Endometrial microvascular endothelial cells (primary cell): ENCODE measurements around the gene ASTE1. TPM values are rescaled to one million over a fixed set of nuclear protein-coding genes. Genes with fewer than 3 reads are reported as not detected.

Source experiments
- in situ Hi-C: cut with HindIII; loops from 2 replicates; pipeline ENCODE4 v1.10.0; 2017; ENCODE audit warnings: low sequenced_read_pairs, low pct_unique_long_range_greater_than_20kb; ENCODE audit errors: inconsistent ontology term
- total RNA-seq: library from RNA; depleted of rRNA; stranded (reverse); fragments of >200 nt; gene quantifications from one replicate; pipeline ENCODE4 v1.2.3, GENCODE V29; 2015; ENCODE audit errors: inconsistent ontology term

ASTE1 gene
- total RNA-seq, 1 donor from 2014 or later, result 3.1 TPM

DNA sequence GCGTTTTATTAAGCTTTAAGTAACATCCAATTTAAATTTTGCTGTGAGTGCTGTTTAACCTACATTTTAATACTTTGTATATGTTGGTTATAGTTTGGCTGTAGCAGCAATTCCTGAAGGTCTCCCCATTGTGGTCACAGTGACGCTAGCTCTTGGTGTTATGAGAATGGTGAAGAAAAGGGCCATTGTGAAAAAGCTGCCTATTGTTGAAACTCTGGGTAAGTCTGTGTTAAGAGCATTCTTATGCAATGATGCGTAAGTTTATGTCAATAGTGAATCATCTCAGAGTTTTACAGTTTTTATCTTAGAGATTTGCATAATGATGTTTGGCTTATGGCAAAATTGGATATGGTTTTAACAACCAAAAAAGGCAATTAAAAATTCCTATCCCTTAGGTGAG lies 62.7 kb downstream of the ASTE1 start:
- in situ Hi-C loops, result no loop called here

Other genes with a start within 250 kb of the ASTE1 start
- 69.2 TPM for gene ATP2C1, start 132.7 kb downstream of the ASTE1 start, total RNA-seq
- gene NEK11, start 52 bp upstream of the ASTE1 start, total RNA-seq, result 5.1 TPM